HEK293 (cell line): ENCODE data around the gene CUTC.
"Not testable (repeated sequence)": the region's sequence is repeated elsewhere in the genome, so short reads cannot be mapped to it uniquely, and the experiment has no call there.

ENCODE experiments used
- CTCF ChIA-PET: fragments of 350-600 bp; formaldehyde crosslinking; extraction: SDS; loops from one replicate; lab custom pipeline; 2021; ENCODE audit warnings: antibody characterized with exemption; lab: Yijun Ruan, JAX
- POLR2A ChIA-PET: fragments of 300-600 bp; formaldehyde crosslinking; extraction: SDS; loops from one replicate; lab custom pipeline; 2020; ENCODE audit warnings: antibody characterized with exemption, inconsistent platforms; lab: Yijun Ruan, JAX
- H3K27ac ChIP-seq: fragments of 200-500 bp; sonication (Bioruptor generic); 2 replicates; pipeline ENCODE4 v1.5.1; 2014; ENCODE audit warnings: low read depth, low read length, control low read depth, inconsistent platforms; ENCODE audit errors: extremely low read depth
- H3K36me3 ChIP-seq, 2 experiments: fragments of 200-500 bp in 1 of 2; sonication (Bioruptor generic) in 1 of 2; 1 replicate in 1 of 2; 2 replicates in 1 of 2; pipeline ENCODE4 v1.5.1; 2014 to 2017; ENCODE audit warnings: inconsistent platforms in 2 of 2, low read length in 2 of 2; ENCODE audit not compliant: control insufficient read depth in 2 of 2, insufficient read depth in 1 of 2
- H3K4me1 ChIP-seq: fragments of 200-500 bp; sonication (Bioruptor generic); 2 replicates; pipeline ENCODE4 v1.5.1; 2014; ENCODE audit warnings: mild to moderate bottlenecking, low read length, inconsistent platforms; ENCODE audit not compliant: control insufficient read depth, insufficient read depth
- H3K4me3 ChIP-seq: 2 replicates; pipeline ENCODE4 v1.5.1; 2011; ENCODE audit warnings: low read depth, mild to moderate bottlenecking, control low read depth, low read length, moderate library complexity
- H3K9me3 ChIP-seq: fragments of 200-500 bp; sonication (Bioruptor generic); 2 replicates; pipeline ENCODE4 v1.5.1; 2014; ENCODE audit warnings: low read depth, low read length, inconsistent platforms; ENCODE audit not compliant: control insufficient read depth, insufficient read depth
- BCL11A ChIP-seq: fragments of 450-650 bp; formaldehyde crosslinking; IDR thresholded peaks from 2 replicates; pipeline ENCODE4 v1.5.1; 2016; ENCODE audit warnings: low read depth, missing biosample characterization, missing genetic modification characterization
- ELK4 ChIP-seq: IDR thresholded peaks from 2 replicates; pipeline ENCODE4 v1.6.1; 2011; ENCODE audit warnings: mild to moderate bottlenecking, low read depth, low read length, borderline replicate concordance
- GFI1B ChIP-seq: fragments of 450-650 bp; formaldehyde crosslinking; IDR thresholded peaks from 2 replicates; pipeline ENCODE4 v1.5.1; 2016; ENCODE audit warnings: missing biosample characterization, missing genetic modification characterization
- GLIS1 ChIP-seq: fragments of 450-650 bp; formaldehyde crosslinking; IDR thresholded peaks from 2 replicates; pipeline ENCODE4 v1.5.1; 2016; ENCODE audit warnings: missing biosample characterization, missing genetic modification characterization
- INSM2 ChIP-seq: fragments of 450-650 bp; formaldehyde crosslinking; IDR thresholded peaks from 2 replicates; pipeline ENCODE4 v1.5.1; 2016; ENCODE audit warnings: missing biosample characterization, missing genetic modification characterization
- KLF8 ChIP-seq: fragments of 450-650 bp; formaldehyde crosslinking; IDR thresholded peaks from 2 replicates; pipeline ENCODE4 v1.5.1; 2016; ENCODE audit warnings: missing biosample characterization, missing genetic modification characterization
- SETDB1 ChIP-seq: IDR thresholded peaks from one replicate; pipeline ENCODE4 v1.6.1; 2017; ENCODE audit warnings: mild to moderate bottlenecking, low read length, moderate library complexity, mixed read lengths; ENCODE audit not compliant: insufficient read length
- TCF7L2 ChIP-seq: IDR thresholded peaks from 2 replicates; pipeline ENCODE4 v1.6.1; 2011; ENCODE audit warnings: low read depth, mild to moderate bottlenecking, inconsistent platforms, low read length, moderate library complexity, borderline replicate concordance
- ZBTB44 ChIP-seq: fragments of 450-650 bp; IDR thresholded peaks from 2 replicates; pipeline ENCODE4 v1.5.1; 2018; ENCODE audit warnings: missing biosample characterization, mild to moderate bottlenecking, missing genetic modification characterization
- ZFP41 ChIP-seq: fragments of 450-650 bp; formaldehyde crosslinking; IDR thresholded peaks from 2 replicates; pipeline ENCODE4 v1.5.1; 2016; ENCODE audit warnings: missing biosample characterization, missing genetic modification characterization, borderline replicate concordance
- ZNF174 ChIP-seq: fragments of 450-650 bp; formaldehyde crosslinking; IDR thresholded peaks from 2 replicates; pipeline ENCODE4 v1.5.0; 2017; ENCODE audit warnings: missing biosample characterization, mild to moderate bottlenecking, missing genetic modification characterization
- ZNF311 ChIP-seq: fragments of 450-650 bp; formaldehyde crosslinking; IDR thresholded peaks from 2 replicates; pipeline ENCODE4 v1.5.1; 2017; ENCODE audit warnings: missing biosample characterization, missing genetic modification characterization, borderline replicate concordance
- ZNF335 ChIP-seq: fragments of 450-650 bp; formaldehyde crosslinking; conservative IDR thresholded peaks from 2 replicates; pipeline ENCODE4 v1.5.1; 2016; ENCODE audit warnings: missing biosample characterization, missing genetic modification characterization
- ZNF354C ChIP-seq: fragments of 450-650 bp; formaldehyde crosslinking; IDR thresholded peaks from 2 replicates; pipeline ENCODE4 v1.5.1; 2016; ENCODE audit warnings: missing biosample characterization, missing genetic modification characterization, low read depth, borderline replicate concordance
- ZNF398 ChIP-seq: fragments of 450-650 bp; formaldehyde crosslinking; IDR thresholded peaks from 2 replicates; pipeline ENCODE4 v1.5.1; 2017; ENCODE audit warnings: missing biosample characterization, missing genetic modification characterization
- ZNF416 ChIP-seq: fragments of 450-650 bp; formaldehyde crosslinking; IDR thresholded peaks from 2 replicates; pipeline ENCODE4 v1.5.1; 2016; ENCODE audit warnings: missing biosample characterization, missing genetic modification characterization
- ZNF513 ChIP-seq: fragments of 450-650 bp; IDR thresholded peaks from 2 replicates; pipeline ENCODE4 v1.5.1; 2018; ENCODE audit warnings: missing biosample characterization, missing genetic modification characterization
- ZNF529 ChIP-seq: fragments of 450-650 bp; formaldehyde crosslinking; IDR thresholded peaks from 2 replicates; pipeline ENCODE4 v1.5.1; 2017; ENCODE audit warnings: missing genetic modification characterization, missing biosample characterization; ENCODE audit not compliant: insufficient replicate concordance
- ZNF530 ChIP-seq: fragments of 450-650 bp; formaldehyde crosslinking; IDR thresholded peaks from 2 replicates; pipeline ENCODE4 v1.5.1; 2016; ENCODE audit warnings: low read depth, missing biosample characterization, missing genetic modification characterization
- ZNF555 ChIP-seq: fragments of 450-650 bp; formaldehyde crosslinking; conservative IDR thresholded peaks from 2 replicates; pipeline ENCODE4 v1.5.1; 2017; ENCODE audit warnings: missing biosample characterization, mild to moderate bottlenecking, missing genetic modification characterization, inconsistent platforms
- ZNF560 ChIP-seq: fragments of 450-650 bp; formaldehyde crosslinking; IDR thresholded peaks from 2 replicates; pipeline ENCODE4 v1.5.1; 2017; ENCODE audit warnings: missing biosample characterization, missing genetic modification characterization, borderline replicate concordance
- ZNF660 ChIP-seq: fragments of 450-650 bp; IDR thresholded peaks from 2 replicates; pipeline ENCODE4 v1.5.1; 2018; ENCODE audit warnings: missing biosample characterization, mild to moderate bottlenecking, missing genetic modification characterization
- ZNF677 ChIP-seq: fragments of 450-650 bp; IDR thresholded peaks from 2 replicates; pipeline ENCODE4 v1.5.0; 2018; ENCODE audit warnings: missing biosample characterization, mild to moderate bottlenecking, missing genetic modification characterization, moderate library complexity
- ZNF843 ChIP-seq: fragments of 450-650 bp; formaldehyde crosslinking; IDR thresholded peaks from 2 replicates; pipeline ENCODE4 v1.5.1; 2016; ENCODE audit warnings: missing biosample characterization, missing genetic modification characterization

Gene CUTC

GRCh38 chr10:99731306-99732032 is 565 bp upstream of the CUTC start (continued):
- TF ChIP-seq ZNF513 (no peak), ZNF660 (tag by site-specific recombination) (no peak), ZFP41 (tag by site-specific recombination) (no peak), ZNF398 (tag by site-specific recombination) (no peak), ZNF354C (tag by site-specific recombination) (no peak), ZBTB44 (no peak), SETDB1 (no peak), GFI1B (tag by site-specific recombination) (no peak), ZNF311 (tag by site-specific recombination) (no peak), ZNF560 (no peak), ELK4 (no peak), TCF7L2 (no peak)

- peaks cover 21 to 39% of the 10 kb centered on the region in 2 experiments for H3K36me3 ChIP-seq
- H3K9me3 ChIP-seq: no peaks in the 10 kb centered on the region
- ChIA-PET POLR2A (interaction anchor here (0.7 to 2.7 kb wide), 3 partner anchors 10 to 327 kb away, joined by 3 to 13 read pairs (median 5); no protein-coding TSS in a partner anchor), CTCF (interaction anchor here (0.6 to 1.9 kb wide), 4 partner anchors 8 to 112 kb away, joined by 3 to 9 read pairs (median 4); no protein-coding TSS in a partner anchor)
- TF ChIP-seq ZNF530 (tag by site-specific recombination) (no peak), ZNF529 (tag by site-specific recombination) (no peak), ZNF416 (tag by site-specific recombination) (no peak), BCL11A (tag by site-specific recombination) (no peak), ZNF174 (tag by site-specific recombination) (no peak), GLIS1 (no peak), KLF8 (tag by site-specific recombination) (no peak), ZNF555 (no peak), ZNF335 (no peak), INSM2 (tag by site-specific recombination) (no peak), ZNF677 (tag by site-specific recombination) (no peak), ZNF843 (no peak)
- H3K4me1 ChIP-seq: no peaks in the 10 kb centered on the region
- no peak overlapping the region for H3K27ac ChIP-seq
- no peak overlapping the region for H3K4me3 ChIP-seq
These were observed 1.3 kb downstream of the CUTC start for GRCh38 chr10:99733366-99733765.

- not testable (repeated sequence) for H3K9me3 ChIP-seq, H3K4me3 ChIP-seq, H3K4me1 ChIP-seq, H3K27ac ChIP-seq
- POLR2A ChIA-PET: interaction anchor here (0.7 kb wide), 2 partner anchors 267 to 326 kb away, joined by 3 to 9 read pairs; no protein-coding TSS in a partner anchor
- CTCF ChIA-PET: interaction anchor here (1.5 kb wide), 1 partner anchor 111 kb away, joined by 3 read pairs; no protein-coding TSS in a partner anchor
- peaks cover 27 to 39% of the 10 kb centered on the region in 2 experiments for H3K36me3 ChIP-seq
These were observed 2.1 kb downstream of the CUTC start for GRCh38 chr10:99734111-99734510.
